PC-9 (cell line): ENCODE data around the gene ALAD.

ENCODE experiments used
- CTCF ChIP-seq: fragments of 200-600 bp; sonication (generic); conservative IDR thresholded peaks from 2 replicates; pipeline ENCODE4 v1.6.1; 2017; ENCODE audit warnings: mixed run types, antibody characterized with exemption, mild to moderate bottlenecking, moderate library complexity
- EZH2 ChIP-seq: fragments of 200-600 bp; sonication (generic); IDR thresholded peaks from 2 replicates; pipeline ENCODE4 v1.8.0; 2017; ENCODE audit warnings: antibody characterized with exemption, low read depth

GRCh38 chr9:113410207-113410864 is 9.3 kb upstream of the ALAD start, which contains the start of the genes C9orf43 and POLE3:
- TF ChIP-seq CTCF (no peak), EZH2 (no peak)
